ENCODE data around the gene KLHL42.

The KLHL42 gene

GRCh38 chr12:27794818-27795584 is 15.0 kb downstream of the KLHL42 start:
- H3K4me3 ChIP-seq (ENCODE audit: low read depth, low read length): no peak overlapping the region
- no peak for DNase-seq (ENCODE audit: low read depth)
- TF ChIP-seq CTCF (IDR thresholded peaks at IDR 0.05; ENCODE audit: control insufficient read depth, extremely low read depth, insufficient read depth): no peak

- no peak for DNase-seq (ENCODE audit: low read depth)
- no peak for TF ChIP-seq CTCF (IDR thresholded peaks at IDR 0.05; ENCODE audit: control insufficient read depth, extremely low read depth, insufficient read depth)
- H3K4me3 ChIP-seq (ENCODE audit: low read depth, low read length): no peak overlapping the region
Observed at GRCh38 chr12:27796128-27796527, 16.1 kb downstream of the KLHL42 start.

- H3K4me3 ChIP-seq (ENCODE audit: low read depth, low read length): no peak overlapping the region
- no peak for DNase-seq (ENCODE audit: low read depth)
- TF ChIP-seq CTCF (IDR thresholded peaks at IDR 0.05; ENCODE audit: control insufficient read depth, extremely low read depth, insufficient read depth): no peak
Observed at GRCh38 chr12:27797301-27798025, 17.4 kb downstream of the KLHL42 start.

GRCh38 chr12:27800819-27801218 is 20.8 kb downstream of the KLHL42 start:
- DNase-seq (ENCODE audit: low read depth): no peak
- TF ChIP-seq CTCF (IDR thresholded peaks at IDR 0.05; ENCODE audit: control insufficient read depth, extremely low read depth, insufficient read depth): no peak
- H3K4me3 ChIP-seq (ENCODE audit: low read depth, low read length): no peak overlapping the region

- no peak for DNase-seq (ENCODE audit: low read depth)
- no peak for TF ChIP-seq CTCF (IDR thresholded peaks at IDR 0.05; ENCODE audit: control insufficient read depth, extremely low read depth, insufficient read depth)
- H3K4me3 ChIP-seq (ENCODE audit: low read depth, low read length): no peak overlapping the region
Observed at GRCh38 chr12:27801630-27802029, 21.6 kb downstream of the KLHL42 start.

- DNase-seq (ENCODE audit: low read depth): no peak
- TF ChIP-seq CTCF (IDR thresholded peaks at IDR 0.05; ENCODE audit: control insufficient read depth, extremely low read depth, insufficient read depth): no peak
- no peak overlapping the region for H3K4me3 ChIP-seq (ENCODE audit: low read depth, low read length)
Observed at GRCh38 chr12:27802511-27802910, 22.5 kb downstream of the KLHL42 start.

All from LNCaP clone FGC (cell line).